ENCODE results near the gene SPATS2L.

SPATS2L gene

DNA sequence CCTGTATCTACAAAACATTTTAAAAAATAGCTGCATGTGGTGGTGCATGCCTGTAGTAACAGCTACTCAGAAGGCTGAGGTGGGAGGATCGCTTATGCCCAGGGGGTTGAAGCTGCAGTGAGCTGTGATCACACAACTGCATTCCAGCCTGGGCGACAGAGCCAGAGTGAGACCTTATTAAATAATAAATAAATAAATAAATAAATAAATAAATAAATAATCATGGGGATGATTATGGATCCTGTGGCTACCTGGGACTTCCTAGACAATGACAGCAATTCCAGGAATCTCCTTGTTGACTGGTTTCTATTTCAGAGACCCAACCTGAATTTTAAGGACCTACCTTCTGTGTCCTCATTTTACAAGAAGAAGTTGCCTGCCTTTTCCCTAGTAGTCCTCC lies 111.9 kb downstream of the SPATS2L start:
- no peak for DNase-seq

DNA sequence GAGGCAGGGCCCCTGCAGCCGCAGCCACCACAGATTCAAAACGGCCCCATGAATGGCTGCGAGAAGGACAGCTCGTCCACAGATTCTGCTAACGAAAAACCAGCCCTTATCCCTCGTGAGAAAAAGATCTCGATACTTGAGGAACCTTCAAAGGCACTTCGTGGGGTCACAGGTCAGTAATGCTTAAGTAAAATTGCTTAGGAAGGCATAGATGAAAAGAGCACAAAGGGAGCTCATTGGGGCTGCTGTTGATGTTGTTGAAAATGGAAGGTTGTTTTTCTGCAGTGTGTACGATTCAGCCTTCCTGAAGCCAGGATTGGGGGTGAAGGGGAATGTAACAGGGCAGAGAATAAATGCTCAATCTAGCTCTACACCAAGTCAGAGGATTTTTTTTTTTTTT lies 112.8 kb downstream of the SPATS2L start:
- DNase-seq: no peak

DNA sequence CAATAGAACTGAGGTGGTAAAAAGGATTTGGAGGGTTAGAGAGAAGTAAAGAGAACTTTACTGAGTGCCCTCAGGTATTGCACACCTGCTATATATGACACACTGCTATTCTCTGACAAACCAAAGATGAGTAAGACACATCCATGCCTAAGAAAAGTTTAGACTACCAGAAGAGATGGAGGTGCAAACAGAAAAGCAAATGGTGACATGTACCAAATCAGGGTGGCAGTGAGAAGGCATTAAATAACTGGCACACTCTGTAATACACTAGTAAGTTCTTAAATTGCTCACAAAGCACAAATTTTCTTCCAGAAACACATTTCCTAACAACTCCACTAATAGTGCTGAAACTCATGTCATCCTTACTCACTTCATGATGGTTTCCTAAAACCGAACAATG lies 114.8 kb downstream of the SPATS2L start:
- no peak for DNase-seq

DNA sequence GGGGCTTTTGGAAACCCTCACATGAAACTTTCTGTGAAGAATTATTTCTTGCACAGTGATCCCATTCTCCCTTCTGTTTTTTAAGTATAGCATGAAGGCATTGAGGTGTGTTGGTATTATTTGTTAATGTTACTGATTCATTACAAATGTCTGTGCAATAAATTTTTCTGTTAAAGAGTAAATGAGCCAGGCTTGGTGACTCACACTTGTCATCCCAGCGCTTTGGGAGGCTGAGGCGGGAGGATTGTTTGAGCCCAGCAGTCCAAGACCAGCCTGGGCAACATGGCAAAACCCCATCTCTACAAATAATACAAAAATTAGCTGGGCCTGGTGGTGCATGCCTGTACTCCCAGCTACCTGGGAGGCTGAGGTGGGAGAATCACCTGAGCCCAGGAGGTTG lies 115.6 kb downstream of the SPATS2L start:
- DNase-seq: no peak

DNA sequence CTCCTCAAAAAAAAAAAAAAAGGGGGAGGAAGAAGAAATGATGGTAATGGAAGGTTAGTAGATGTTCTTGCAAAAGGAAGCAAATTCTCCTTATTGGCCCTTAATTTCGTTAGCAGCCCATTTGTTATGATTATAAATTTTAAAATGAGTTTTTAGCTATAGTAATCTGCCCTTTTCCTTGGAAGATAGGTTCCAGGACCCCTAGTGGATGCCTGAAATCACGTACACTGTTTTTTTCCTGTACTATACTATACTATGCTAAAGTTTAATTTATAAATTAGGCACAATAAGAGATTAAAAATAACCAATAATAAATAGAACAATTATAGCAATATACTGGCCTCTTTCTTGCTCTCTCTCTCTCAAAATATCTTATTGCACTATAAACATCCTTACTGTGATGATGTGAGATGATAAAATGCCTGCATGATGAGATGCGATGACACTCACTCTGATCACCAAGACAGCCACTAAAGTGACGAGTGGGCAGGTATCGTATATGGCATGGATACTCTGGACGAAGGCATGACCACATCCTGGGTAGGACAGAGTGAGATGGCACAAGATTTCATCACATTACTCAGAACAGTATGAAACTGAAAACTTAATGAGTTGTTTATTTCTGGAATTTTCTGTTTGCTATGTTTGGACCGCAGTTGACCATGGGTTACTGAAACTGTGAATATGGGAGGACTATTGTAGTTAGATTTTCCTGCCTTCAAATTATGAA lies 116.2 kb downstream of the SPATS2L start:
- DNase-seq: no peak

DNA sequence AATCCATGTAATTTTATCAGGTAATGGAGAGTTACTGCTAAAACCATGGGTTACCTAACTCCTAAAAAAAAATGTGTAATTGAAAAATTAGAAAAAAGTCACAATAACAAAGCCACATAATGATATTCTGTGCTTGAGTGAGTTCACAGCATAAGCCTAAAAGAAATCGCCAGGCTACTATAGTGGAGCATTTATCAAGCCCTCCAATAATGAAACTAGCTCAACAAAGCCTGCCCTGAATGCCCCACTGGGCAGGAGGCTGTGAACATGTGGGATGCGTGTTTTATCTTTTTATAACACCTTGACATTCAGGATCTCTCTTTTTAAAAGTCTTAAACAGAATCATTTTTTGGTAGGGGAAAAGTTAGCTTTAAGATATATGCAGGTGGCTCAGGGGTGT lies 117.0 kb downstream of the SPATS2L start:
- no peak for DNase-seq

DNA sequence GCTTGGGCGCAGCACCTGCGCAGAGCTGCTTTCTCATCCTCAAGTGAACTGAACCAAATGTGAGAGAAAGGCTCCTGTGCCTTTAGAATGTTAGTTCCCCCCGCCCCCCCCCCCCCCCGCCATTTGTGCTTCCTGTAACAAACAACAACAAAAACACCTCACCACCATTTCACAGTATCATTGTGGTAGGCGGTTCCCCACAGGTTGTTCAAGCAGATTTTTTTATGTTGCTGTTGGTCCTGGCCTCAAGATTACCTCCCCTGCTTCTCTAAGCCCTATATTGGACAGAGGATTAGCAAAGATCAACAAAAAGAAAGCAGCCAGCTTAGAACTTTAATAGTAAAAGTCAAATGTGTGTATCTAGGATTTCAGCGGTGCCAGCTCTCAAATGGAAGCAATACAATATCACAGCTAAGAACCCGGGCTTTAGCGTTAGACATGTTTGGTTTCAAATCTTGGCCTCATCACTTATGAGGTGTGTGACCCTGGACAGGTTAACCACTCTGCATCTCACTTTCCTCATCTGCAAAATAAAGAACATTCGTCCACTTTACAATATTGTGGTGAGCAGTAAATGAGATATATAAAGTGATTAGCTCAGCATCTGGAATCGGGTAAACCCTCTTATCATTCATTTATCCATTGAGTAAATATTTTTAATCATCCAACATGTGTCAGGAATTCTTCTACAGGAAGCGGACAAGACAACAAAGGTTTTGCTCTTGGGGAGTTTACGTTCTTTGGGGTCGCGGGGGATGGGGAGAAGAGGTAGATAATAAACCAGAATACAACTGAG lies 118.7 kb downstream of the SPATS2L start:
- no peak for DNase-seq

DNA sequence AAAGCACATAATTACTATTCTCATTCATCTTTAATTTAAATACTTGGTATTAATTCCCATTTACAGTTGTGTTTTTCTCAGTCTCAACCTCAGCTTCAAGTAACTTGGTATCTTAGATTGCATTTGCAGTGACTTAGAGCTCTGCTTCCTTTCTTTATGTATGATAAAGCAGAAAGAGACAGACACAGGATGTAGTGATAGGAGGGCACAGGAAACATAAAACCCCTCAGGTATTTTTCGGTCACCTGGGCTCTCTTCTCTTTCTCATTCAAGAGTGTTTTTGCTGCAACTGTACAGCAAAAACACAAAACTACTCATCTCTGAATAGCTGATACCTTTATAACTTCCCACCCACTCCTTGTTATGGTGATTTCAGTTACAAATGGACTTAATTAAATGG lies 120.3 kb downstream of the SPATS2L start:
- no peak for DNase-seq

DNA sequence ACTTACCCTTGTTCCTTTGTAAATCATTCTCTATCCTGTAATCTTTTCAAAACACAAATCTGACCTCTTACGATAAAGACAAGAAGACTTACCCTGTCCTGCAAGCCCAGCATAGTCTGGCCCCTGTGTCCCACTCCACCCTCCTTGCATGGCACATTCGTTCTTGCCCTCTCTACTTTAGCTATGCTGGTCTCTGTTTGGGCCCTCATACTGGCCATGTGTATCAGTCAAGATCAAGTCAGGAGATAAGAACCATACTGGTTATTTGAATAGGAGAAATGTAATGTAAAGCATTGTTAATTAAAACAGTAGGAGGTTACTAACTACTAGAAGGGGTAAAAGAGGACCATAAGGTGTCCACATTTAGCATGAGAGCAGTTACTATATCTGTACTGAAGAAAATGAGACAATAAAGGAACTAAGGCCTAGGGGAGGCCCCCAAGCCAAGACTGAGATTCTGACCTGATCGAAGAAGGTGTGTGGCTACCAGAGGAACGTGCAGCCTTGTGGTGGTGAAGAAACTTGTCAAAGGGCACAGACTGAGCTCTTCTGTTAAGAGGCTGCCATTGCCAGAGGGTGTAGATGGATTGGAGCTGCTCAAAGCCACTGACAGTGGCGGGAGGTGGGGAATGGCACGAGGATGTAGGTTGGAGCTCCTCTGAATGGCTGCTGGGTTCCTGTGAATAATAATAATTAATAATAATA lies 122.6 kb downstream of the SPATS2L start:
- DNase-seq: no peak

DNA sequence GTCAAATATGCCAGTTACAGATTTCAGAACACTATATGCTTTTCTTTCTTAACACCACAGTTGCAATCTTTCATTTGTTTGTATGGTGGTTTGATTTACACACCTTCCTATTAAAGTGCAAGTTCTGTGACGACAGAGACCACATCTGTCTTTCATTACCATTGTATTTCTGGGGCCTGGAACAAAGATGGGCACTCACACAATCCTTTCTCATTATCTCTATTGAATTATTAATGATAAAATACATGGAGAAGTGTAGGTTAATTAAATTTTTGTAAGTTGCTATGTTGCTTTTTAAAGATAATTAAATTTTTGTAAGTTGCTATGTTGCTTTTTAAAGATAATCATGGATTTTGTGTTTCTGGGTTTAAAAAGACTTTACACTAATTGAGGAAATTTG lies 123.5 kb downstream of the SPATS2L start:
- no peak for DNase-seq

DNA sequence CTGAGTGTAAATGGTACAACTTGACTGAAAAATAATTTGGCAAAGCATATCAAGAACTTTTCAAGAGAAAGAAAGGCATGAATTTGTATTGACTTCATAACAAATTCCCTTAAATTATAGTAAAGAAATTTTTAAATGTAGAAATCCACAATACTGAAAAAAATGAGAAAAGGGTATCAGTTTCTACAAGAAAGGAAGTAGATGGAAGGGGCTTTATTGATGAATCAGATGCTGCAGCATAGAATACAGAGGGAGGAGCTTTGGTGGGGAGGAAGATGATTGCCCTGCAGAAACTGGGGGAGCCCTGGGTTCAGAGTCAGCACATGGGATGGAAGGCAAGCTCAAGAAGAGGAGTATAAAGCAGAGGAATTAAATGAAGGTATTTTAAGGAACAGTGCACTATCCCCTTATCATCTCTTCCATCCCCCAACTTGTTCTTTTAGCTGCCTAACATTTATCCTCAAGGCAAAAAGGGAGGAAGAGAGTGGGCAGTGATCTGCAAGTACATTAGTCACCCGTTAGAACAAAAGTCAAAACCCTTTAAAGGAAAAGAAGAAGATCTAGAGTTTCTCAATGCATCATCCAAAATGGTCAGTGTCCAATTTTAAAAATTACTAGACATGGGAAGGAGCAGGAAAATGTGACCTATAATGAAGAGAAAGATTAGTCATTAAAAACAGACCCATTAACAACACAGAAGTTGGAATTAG lies 125.7 kb downstream of the SPATS2L start:
- DNase-seq: no peak

DNA sequence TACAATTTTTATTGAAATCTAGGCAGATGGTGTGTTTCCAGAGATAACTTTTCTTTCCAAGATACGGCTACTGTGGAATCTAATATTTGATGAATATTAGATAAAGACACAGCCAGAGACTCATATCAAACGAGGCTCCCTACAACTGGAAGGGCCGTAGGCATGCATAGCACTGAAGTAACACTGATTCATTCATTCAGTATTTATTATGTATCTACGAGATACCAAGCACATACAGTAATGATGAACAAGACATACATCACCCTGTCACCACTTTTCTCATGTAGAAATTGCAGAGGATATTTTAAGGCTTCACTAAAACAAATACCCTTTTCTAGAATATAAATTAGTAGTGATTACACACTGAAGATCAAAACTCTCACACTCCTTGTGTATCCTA lies 128.9 kb downstream of the SPATS2L start:
- no peak for DNase-seq

DNA sequence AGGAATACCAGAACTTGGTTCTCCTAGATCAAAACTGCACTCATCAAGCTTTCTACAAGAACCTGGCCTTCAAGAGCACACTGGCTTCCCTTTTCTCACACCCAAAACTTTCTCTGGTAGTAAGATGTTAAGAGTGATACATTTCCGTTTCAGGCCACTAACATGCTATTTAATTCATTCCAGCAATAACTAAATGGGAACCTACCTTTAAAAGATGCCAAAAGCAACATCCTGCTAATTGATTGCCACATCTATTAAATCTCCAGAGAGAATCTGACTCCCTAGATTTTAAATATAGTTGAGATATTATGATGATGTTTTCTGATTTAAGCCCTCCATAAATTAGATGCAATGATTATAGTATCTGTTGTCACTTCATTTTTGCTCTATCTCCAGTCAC lies 131.8 kb downstream of the SPATS2L start:
- no peak for DNase-seq

DNA sequence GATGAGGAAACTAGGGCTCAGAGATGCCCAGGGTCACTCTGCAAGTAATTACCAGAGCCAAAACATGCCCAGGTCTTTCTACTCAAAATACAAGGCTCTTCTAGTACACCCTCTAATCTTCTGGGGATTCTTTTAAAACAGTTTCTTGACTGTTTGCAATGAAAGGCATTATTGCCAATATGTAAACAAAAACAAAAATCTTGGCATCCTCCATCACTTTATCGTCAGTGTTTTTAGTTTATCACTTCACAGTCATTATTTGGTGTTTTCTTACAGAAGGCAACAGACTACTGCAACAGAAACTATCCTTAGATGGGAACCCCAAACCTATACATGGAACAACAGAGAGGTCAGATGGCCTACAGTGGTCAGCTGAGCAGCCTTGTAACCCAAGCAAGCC lies 132.4 kb downstream of the SPATS2L start:
- DNase-seq: no peak

DNA sequence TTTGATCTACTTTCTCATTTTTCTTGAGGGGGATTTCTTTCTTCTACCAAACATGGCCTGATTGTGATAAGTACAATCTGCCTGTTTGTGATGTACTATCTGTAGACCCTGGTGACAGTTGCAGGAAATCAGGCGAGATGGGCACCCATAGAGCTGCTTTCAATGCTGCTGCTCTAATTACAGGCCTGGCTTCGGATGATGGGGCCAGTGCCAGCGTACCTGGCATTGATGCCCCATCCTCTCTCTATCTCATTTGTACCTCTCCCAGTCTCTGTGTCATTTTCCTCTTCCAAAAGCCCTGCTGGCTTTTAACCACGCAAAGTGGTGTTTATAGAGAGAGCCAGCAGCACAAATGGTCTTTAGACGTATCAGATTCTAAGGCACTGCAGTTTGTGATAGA lies 133.5 kb downstream of the SPATS2L start:
- DNase-seq: no peak

DNA sequence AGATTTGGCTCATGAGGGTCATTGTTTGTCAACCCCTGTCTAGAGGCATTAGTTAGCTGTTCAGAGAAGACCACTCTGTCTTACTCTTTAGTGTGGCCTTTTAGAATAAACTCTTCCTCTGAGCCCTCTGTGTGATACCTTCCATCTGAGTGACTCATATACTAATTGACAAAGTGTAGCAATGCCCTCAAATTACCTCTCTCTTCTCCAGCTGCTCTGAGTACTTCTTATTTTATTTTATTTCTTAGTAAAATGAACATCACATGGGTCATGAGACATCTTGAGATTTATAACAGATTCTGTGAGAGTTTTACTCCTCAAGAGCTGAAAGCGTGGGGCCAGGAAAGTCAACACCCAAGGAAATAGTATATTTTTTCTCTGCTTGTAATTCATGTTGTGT lies 136.0 kb downstream of the SPATS2L start:
- DNase-seq: no peak

DNA sequence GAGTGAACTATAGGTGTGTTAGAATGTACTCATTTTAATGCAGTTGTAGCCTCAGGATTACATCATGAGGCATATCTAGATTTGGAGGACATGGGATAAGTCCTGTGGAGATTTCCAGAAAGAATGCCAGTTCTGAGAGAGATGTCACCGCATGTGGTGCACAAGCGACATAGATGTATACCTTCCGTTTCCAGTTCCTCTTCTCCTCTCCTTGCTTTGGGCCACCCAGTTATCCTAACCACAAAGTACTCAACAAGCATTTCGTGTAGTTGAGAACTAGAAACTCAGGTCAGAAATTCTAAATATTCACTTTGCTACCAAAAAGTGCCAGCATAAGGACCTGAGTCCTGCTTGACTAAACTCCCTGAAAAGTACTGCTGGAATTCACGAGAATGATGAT lies 136.9 kb downstream of the SPATS2L start:
- no peak for DNase-seq

DNA sequence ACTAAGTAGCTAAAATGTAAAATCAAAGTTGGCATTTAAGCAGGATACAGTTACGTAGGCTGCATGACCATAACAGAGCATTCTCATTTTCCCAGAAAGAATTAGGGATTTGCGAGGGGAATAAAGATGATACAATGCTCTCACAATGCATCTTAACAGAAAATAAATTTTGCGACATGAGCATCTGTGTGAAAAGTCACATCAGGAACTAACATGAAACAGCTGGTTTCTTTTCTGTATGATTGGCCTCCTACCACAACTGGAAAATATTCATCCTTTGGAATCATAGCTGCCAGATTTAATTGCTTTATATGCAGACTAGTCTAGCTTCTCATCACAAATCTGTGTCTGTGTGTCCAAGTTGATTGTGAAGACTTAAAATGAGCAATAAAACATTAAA lies 137.4 kb downstream of the SPATS2L start:
- no peak for DNase-seq

DNA sequence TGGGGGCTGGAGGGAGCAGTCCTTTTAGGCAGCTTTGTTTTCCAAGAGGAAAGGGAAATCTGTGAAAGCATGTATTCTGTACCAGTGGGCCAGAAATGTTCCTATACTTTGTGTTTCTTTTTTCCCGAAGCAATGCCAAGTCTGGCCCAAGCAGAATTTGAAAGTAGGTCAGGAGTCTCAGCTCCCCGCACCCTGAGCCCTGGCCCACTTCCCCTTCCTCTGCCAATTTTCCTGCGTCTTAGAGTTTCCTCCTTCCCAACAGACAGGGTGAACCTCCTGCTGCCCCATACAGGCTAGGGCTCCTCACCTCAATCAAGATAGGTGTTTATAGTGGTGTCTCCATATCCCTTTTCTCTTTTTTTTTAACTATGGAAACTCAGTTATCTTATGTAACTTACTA lies 138.0 kb downstream of the SPATS2L start:
- no peak for DNase-seq

DNA sequence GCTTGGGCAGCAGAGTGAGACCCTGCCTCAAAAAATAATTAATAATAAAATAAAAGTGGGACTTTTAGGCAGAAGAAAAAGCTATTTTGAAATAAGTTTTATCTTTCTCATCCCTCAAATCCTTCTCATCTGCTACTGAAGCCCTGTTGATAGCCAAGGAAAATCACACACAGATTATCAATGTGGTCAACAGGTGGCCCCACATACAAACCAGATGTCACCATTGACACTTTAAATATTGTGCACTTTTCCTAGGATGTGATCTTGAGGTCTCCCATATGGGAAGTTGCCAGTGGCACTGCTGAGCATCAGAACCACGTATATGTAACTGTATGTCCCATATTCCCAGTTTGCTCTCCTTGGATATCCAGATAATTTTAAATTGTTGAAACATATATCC lies 138.8 kb downstream of the SPATS2L start:
- DNase-seq: no peak

DNA sequence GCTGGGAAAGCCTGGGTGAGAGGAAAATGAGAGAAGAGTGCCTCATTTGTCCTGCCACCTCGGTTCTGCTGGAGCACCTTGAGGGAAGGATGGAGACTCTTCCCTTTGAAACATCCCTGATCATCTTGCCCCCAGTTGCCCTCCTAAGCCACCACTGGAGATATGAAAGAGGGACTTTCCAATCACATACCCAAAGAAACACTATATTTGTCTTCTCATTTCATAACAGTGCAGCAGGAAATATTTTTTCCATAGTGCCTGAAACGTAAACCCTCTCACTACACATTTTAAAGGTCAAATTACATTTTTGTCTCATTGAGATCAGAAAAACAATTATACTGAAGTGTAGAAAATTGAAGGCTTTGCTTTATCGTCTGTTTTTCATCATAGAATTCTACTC lies 140.1 kb downstream of the SPATS2L start:
- DNase-seq: no peak

DNA sequence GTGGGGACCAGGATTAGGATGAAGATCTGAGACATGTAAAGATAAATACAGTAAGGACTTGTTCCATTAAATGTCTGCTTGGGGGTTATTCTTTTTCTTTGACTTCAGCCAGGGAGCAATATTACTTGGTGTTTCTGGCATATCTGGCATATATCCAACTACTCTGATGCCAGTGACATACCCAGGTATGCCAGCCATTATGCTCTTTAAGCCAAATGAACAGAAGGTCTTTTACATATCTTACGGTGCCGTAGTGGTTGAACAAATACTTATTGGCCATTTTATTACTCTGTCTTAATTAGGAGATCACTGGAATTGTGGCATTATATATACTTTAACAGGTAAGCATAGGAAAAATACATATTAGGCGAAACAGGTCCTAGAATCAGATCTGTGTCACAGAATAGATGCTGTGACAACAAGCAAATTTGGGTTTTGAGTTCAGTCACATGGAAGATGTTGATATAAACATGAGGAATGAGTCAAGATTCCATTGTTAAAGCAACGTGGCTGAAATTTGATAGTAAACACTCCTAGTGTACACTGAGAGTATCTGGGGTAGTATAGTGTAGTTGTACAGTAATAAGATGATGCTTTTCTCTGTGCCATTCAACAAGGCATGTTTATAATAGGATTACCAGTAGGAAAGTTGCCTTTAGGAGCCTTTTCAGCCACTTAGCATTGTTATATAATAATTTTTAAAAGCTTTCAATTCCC lies 140.8 kb downstream of the SPATS2L start:
- DNase-seq: no peak

DNA sequence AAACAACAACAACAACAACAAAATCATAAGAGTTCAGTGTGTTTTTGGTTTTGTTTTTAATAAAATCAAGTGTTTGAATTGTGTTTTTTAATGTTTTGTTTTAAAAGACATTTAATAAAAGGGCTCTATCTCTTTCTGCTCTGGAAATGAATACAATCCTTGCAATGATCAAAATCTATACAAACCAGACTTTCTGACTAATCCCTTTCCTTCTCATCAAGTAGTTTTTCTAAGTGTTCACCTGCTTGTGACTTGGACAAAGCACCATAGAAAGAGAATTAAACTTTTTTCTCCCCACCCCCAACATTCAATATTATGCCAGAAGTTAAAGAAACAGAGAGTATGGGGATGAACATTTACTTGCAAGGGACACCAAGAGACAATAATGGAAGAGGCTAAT lies 142.0 kb downstream of the SPATS2L start:
- no peak for DNase-seq
